HS-27A (cell line): ENCODE data around the gene CHN2.

Experiments used
- DNase-seq: peaks from one replicate; pipeline ENCODE4 v3.0.0-alpha.2; 2012; ENCODE audit warnings: low read depth, missing footprints

Gene CHN2

DNA sequence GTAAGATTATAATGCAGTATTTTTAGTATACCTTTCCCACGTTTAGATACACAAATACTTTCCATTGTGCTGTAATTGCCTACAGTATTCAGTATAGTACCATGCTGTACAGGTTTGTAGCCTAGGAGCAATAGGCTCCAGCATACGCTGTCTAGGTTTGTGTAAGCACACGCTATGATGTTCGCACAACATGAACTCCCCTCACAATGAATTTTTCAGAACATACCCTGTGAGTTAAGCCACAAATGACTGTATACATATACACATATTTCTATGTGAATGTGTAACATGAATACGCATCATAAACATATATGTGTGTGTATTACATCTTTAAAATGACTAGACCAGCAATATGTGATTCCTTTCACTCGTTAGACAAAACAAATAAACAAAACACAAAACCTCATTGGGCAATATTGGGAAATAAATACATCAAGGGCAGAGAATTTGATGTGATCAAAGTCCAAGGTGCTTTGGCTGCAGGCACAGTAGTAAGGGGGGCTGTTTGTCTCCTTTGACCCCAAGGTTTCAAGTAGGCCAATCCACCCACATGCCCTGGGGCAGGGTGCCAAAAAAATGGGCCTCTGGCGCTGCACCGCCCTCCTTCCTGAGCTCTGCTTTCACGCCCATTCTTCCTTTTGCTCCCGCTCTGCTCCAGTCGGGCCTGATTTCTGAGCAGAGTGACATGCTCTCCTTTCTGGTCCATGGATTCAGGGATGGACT, 33.9 kb downstream of the CHN2 start:
- DNase-seq: no peak

DNA sequence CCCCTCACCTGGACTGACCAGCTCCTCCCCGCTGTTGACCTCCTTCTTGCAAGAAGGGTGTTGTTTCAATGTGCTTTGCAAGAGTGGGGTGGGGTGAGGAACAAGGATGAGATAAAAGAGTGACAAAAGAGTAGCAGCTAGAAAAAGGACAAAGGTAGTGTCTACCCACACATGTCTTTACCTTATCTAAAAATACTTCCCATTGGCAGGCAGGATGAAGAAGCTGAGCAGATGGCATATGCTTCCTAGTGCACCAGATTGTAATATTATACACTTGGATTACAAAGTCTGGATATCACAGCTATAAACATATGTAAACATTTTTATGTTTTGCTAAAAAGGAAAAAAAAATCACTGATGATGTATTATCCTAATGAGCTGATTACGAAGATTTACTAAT, 34.5 kb downstream of the CHN2 start:
- DNase-seq: no peak

DNA sequence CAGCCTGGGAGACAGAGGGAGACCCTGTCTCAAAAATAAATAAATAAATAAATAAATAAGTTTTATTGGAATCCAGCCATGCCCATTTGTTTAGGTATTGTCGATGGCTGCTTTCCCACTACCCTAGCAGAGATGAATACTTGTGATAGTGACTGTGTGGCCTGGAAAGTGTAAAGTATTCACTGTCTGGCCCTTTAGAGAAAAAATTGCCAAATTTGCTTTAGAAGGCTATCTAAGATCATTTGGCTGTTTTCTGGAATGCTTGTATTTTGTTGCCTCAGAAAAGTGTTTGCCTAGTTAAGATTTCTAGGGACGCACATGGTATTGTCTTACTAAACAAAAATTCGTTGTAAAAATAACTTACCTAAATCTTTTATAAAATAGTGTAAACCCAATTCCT, 35.4 kb downstream of the CHN2 start:
- DNase-seq: no peak

DNA sequence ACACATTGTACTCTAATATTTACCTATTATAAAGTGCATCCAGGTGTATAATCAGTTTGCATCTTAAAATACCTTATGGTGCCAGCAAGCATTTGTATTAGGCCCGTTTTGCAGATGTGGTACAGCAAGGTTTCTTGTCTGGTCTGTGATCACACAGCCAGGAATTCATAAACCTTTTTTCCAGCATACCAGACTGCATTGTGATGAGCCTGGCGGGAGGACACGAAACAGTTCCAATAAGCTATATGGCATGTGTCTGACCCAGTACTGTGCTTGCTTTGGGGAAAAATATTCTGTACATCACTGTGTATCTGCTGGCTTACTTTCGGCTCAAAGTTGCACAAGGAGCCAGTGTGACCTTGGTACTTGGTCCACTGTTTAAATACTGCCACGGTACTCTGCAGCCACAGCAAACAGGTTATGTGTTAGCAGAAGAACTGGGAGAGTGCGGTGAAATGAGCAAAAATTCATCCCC, 36.3 kb downstream of the CHN2 start:
- DNase-seq: no peak

DNA sequence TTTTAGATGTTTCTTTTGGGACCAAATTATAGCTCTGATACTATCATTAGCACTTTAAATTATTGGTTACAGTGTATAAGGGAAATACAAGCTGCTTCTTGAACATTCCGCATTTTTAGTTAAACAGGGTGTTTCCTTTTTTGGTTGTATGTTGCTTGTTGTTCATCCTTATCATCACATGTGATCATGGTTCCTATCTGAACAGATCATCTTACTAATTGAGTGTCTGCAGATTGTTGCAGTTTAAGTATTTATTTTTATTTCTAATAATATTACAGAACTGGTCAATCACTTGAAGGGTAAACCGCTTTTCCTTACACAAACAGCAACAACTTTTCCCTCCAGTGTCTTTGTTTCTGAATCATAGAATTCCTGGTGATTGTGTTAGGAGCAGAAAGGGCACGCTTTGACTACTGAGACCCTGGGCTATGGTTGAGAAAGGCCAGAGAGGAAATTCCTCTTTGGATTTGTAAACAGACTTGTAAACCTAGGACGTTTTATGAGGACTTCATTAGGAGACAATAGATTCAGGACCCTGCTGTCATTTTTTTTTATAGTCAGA, 37.2 kb downstream of the CHN2 start:
- DNase-seq: no peak

DNA sequence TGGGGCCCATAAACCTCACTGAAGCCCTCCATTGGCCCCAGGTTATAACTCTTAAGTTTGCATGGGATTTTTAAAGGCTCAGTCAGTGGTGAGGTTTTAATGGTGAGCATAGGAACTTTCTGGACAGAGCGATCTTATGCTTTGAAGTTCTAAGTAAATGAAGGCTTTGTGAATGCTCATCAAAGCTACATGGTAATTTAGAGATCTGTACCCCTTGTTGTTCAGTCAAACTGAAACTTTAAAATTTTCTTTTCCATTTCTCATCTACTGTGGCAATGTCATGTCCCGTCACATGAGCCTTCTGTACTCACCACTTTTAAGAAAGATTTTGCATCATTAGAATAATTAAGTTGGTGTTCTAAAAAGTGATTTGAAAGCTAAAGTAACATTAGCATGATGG, 39.9 kb downstream of the CHN2 start:
- no peak for DNase-seq

DNA sequence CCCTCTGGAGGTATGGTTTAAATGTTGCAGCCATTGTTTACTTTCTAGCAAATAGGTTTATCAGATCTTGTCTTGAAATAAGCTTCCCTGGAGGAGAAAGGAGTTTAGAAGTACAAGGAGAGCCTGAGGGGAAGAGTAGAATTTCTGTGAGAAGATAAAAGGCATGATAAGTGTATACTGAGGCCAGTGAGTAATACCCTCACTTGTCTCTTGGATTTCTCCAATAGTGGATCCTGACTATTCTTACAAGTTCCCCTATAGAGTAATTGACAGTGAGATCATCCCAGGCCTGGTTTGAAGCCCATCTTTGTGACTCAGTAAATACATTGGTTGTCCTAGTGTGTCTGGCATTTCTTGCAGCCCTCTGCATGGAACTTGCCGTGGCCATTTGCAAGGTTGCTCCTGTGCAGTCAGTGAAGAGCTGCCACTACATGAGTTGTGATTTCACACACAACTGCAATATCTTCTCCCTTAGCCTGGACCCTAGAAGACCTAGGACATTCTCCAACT, 41.6 kb downstream of the CHN2 start:
- no peak for DNase-seq

DNA sequence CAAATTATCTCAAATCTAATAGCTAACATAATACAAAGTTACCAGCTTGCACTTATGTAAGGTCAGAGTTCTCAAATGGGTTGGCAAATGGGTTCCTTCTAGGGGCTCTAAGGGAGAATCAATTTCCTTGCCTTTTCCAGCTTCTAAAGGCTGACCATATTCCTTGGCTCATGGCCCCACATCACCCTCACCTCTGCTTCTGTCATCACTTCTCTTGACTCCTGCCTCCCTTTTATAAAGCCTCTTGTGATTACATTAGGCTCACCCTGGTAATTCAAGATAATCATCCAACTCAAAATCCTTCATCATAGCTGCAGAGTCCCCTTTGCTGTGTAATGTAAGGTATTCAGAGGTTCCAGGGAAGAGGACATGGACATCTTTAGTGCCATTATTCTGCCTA, 42.1 kb downstream of the CHN2 start:
- no peak for DNase-seq

DNA sequence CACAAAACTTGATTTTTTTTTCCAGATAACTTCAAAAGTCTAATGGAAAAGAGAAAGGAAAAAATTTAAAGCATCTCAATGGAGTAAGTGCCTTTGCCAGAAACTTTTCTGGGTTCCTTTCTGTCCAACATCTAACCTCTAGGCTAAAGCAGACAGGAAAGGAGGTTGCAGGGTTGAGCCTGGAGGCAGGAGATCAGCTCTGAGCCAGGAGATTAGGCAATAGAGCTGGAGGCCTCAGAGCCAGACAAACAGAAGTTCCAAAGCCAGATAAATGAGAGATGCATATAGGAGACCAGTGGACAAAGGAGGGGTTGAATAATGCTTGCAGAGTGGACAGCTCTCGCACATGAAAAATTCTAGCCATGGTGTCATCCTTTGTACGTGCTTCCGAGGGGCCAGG, 42.9 kb downstream of the CHN2 start:
- no peak for DNase-seq

DNA sequence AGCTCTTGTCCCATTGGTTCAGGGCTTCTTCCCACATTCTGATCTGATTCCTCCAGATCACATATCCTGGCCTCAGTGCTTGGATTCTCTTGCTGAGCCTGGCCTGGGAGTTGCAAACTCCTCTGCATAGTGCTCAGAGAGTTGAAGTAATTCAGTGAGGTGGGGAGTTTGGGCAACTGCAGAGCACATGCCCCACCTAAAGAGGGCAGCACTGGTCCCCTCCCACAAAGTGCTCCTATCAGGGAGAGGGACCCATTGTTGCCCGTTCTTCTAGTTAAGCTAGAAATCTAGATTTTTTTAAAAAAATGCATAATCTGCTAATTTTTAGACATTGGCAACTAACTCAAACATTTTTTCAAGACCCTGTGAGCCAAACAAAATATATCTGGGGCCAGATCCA, 45.1 kb downstream of the CHN2 start:
- no peak for DNase-seq

DNA sequence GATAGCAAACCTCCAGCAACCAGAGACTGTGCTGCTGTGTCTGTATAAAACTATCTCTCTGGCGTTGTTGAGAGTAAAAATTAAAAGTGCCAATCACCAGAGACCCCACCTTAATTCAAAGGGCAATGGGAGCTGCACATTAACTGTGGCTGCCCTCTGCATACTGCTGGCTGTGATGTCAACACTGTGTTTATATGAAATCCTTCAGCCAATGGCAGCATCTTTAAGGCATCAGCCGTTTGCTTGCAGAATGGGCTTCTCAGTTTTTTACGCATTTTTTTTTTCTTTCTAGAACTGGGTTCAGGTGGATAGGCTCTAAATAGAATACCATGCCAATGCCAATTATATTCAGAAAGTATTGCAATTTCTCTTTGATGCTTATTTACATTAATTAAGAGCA, 47.7 kb downstream of the CHN2 start:
- no peak for DNase-seq

DNA sequence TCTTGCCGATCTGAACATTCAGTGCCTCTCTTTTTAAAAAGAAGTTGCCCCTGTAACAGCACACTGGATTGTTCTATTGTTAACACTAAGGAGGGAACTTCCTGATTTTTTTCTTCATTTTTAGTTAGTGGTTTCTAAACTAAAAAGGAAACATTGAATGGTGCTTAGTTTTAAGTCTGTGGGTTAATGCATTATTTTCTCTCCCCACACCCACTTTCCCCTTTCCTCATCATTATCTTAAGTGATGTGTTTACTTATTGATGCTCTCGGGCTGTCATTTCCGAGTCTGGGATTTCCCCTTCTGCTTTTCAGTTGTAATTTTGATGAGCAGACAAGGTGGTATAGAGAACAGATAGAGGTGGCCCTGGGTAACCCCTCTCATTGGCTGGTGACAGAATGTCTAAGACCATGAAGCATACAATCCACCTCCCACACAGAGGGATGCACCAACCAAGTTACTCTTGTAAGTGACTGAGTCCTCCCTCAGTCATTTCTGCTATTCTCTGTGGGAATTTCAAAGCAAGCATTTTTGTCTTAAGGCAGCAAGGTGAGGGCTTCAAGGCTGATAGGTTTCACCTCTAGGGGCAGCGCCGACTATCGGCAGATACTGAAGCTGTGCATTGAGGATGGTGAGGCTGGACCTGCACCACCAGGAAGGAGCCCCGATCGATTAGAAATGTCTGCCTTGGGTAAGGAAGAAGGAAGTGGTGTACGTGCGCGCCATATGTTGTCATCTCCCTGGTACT, 49.5 kb downstream of the CHN2 start:
- DNase-seq: no peak

DNA sequence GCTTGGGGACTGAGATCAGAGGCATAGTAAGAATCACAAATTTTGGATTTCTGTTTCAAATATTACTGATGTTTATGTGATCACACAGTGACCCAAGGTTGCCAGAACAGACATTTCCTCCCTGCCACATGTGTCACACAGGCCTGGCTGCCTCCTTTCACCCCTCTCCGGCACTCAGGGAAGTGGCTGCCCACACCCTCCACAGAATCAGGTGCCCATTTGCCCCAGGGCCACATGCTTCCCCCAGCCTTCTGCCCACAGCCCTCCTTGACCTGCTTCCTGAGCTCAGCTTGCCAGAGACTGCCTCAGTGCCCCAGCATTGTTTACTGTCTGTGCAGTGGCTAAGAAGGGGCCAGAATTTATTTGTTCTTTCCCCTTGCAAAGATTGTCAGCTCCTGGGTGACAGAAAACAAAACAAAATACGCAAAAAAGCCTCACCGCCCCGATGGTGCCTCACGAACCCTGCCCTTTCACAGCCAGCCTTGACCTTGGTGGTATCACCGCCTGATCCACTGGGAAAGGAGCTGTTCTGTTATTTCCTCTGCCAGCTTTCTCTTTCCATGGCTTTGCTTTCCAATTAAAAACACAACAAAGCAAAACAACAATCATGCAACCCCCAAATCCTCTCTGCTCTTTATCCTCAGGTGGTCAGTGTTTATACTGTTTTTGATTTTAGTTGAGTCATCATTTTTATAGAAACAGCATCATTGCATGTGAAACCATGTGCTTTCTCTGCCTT, 52.8 kb downstream of the CHN2 start:
- no peak for DNase-seq

DNA sequence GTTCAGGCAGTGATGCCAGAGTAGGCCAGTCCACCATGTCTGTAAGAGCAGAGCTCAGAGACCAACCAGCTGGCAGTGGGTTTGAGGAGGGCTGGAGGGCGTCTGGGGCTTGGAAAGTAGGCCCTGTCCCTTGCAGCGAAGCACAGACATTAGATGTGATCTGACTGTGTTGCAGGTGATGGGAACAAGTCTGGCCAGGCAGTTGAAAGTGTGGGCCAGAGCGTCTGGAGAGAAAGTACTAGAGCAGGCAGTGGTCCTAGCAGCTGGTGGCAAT, 53.3 kb downstream of the CHN2 start:
- DNase-seq: no peak

DNA sequence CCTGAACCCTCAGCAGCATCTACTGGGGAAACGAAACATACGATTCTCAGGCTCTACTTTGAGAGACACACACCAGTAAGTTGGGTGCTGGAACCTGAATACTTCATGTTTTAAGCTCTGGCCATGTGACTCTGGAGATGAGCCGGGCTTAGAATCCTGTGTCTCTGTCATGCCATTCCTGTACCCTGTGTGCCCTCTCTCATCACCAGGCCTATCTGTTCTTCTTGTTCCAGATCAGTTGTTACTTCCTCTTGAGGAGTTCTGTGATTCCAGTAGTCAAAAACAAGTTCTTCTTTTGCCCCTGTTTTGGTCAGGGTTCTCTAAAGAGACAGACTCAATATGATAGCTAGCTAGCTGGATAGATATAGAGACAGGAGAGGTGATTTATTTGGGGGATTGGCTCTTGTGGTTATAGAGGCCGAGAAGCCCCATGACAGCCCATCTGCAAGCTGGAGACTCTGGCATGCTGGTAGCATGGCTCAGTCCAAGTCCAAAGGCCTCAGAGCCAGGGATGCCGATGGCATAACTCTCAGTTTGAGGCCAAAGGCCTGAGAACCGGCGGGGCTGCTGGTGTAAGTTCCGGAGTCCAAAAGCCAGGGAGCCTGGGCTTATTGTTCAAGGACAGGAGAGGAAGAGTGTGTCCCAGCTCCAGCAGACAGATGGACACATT, 54.3 kb downstream of the CHN2 start:
- DNase-seq: no peak

DNA sequence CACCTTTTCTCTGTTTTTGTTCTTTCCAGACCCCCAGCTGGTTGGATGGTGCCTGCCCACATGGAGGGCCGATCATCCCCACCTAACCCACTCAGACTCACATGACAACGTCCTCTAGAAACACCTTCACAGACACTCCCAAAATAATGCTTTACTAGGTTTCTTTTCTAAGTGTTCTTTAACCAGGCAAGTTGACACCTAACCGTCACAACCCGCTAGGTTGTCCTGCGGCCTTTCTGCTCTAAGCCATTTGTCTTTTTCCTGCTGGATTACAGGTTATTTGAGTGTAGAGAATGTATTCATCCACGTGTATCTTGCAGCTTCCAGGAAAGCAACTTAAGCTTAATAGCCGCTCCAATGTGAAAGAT, 54.8 kb downstream of the CHN2 start:
- DNase-seq: no peak

DNA sequence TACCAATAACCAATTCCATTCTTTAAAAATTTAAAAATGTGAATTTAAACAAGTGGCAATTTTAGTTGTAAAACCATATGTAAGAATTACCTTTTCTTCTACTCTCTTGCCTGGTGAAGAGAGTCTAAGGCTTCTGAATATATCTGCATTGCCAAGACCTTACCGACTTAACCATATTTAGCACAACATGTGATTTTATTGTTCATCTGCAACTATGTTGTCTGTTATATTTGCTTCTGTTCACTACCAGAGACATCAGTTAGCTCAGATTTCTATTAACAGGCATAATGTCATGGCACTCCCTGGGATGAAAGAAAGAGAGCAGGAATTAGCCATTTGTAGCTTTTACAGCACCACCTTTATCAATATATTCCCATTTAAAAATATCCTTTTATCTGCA, 55.3 kb downstream of the CHN2 start:
- no peak for DNase-seq

DNA sequence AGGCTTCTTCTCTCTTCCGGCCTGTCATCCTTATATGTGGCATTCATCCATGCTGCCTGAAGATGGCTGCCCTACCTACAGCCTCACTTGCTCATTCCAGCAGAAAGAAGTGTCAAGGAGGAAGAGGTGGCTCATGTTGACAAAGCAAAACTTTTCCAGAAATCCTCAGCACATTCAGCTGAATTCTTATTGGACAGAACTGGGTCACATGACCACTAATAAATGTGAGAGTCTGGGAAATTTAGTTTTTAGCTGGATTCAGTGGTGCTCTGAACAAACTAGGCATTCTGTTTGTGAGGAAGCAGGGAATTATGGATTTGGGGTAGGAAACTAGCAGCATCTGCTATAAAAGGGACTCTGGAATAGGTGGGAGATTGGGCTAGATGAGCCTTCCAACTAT, 58.6 kb downstream of the CHN2 start:
- DNase-seq: no peak

DNA sequence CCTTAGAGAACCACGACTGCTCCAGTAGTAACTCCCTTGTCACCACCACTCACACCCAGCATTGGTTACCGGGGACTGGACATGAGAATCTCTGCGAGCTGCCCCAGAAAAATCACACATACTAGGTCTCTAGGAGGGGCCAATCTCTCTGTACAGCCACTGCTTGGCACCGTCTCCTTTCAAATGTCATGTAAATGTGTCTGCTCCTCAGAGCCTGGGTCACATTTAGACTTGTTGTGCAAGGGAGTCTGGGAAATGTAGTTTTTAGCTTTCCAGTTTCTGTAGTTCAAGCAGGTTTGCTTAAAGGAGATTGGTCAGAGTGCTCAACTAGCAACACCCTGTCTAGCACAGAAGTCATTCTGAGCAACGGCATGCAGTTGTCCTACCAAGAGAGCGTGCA, 60.0 kb downstream of the CHN2 start:
- no peak for DNase-seq

DNA sequence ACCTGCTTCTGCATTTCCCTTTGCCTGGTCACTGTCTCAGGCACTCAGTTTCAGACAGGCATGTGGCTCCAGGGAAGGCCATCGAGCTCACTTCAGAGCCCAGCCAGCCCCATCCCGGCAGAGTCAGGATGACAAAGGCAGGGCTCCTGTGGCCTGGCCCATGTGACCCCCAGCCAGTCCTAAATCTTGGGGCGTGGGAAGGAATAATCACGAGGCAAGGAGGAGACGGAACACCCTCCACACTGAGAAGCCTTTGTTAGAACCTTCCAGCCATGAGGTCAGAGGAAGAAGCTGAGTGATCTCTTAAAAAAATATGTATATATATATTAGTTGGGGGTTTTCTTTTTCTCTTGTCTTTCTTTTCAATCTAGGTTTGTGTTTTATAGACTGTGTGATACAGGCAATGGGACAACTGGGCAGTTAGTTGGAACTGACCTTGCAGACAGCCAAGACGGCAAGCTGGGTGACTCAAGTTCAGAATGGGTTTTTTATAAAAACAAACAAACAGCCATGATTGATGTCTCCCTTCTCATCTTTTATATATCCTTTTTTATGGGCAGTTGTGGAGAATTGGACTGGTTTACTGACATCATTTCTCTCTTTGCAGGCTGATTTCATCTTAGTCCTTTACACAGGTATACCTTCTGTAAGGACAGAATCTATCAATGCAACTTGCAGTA, 60.8 kb downstream of the CHN2 start:
- DNase-seq: no peak

DNA sequence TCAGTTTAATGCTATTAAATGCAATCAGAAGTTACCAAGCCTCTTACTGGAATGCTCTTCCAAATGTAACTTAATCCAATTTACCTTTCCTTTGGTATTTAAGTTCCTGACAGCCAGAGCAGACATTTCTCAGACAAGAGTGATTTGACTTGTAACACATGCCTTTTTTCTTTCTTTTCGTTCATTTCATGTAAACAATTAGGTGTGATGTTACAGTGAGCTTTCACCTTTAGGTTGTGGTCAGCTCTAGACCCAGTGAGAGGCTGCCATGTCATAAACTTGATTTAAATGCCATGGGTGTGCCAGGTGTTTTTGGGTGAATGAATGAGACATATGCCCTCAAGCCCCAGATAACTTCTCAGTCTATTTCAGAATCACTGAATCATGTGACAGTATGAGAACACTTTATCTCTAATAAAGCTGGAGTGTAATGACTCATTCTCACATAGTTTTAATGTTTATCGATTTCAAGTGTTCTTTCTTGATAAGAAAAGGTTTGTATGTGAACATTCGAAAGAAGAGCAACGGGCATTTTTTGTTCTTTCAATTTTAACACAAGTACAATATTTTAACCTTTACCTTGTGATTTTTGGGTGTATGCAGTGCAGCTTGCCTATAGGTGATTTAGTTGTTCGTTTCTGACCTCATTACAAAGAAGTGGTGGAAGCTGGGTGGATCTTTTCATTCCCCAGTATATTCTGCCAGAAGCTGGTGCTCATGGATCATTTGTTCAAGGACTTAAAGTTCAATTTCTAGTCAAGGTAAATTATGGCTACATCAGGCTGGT, 61.5 kb downstream of the CHN2 start:
- DNase-seq: no peak
